Right ventricle myocardium superior (tissue), 1 donor: ENCODE measurements around the gene RPS6KA3. TPM values are rescaled to one million over a fixed set of nuclear protein-coding genes. Genes with fewer than 3 reads are reported as not detected.

Experiments used
- ATAC-seq: fragments of 200-7000 bp; cut with Tn5 transposase; one replicate; pipeline ENCODE4 v1.9.1; 2020; ENCODE audit warnings: mild to moderate bottlenecking; ENCODE audit not compliant: poor library complexity
- DNase-seq: peaks from one replicate; pipeline ENCODE4 v3.0.0-alpha.2; 2020
- intact Hi-C: fragments of 100-400 bp; cut with DNase I; formaldehyde crosslinking; loops from one replicate; pipeline ENCODE4 v1.11.2; 2022
- long read RNA-seq: library from polyadenylated mRNA; unstranded; transcript quantifications from one replicate; pipeline ENCODE4 v2.0.0, GENCODE V29; 2021
- total RNA-seq: library from RNA; stranded (reverse); fragmentation: NEBNext Ultra II Directional; extraction: Animal tissue kit (Norgen Biotek cat#: 25700); gene quantifications from one replicate; pipeline ENCODE4 v1.2.1, GENCODE V29; 2021
- donor health status: DM: no; HTN: yes; CAD: no; lungs with severe emphysema.

The RPS6KA3 gene
- 33.5 TPM for total RNA-seq
- long read RNA-seq, full-length matches to known transcripts = 61 of 73 reads
- long read RNA-seq, partial matches to known transcripts = 1 of 73 reads
- long read RNA-seq, other reads (novel, unspliced or antisense) = 11 of 73 reads

GRCh38 chrX:20266810-20267606, at the start of gene RPS6KA3:
Gene RPS6KA3 (minus strand): TSS chrX:20266909. CDS start chrX:20266632, 277 bp downstream.
- DNase-seq = peak; percentile 95
- ATAC-seq = peak; percentile 94
- intact Hi-C loops = loop anchor here (5.0 kb wide), 1 partner anchor 45 kb away; no protein-coding TSS in a partner anchor

- intact Hi-C loops = no loop called here
- DNase-seq = no peak
- no peak for ATAC-seq
Measured at GRCh38 chrX:20315140-20315539, 48.4 kb upstream of the RPS6KA3 start.

GRCh38 chrX:20313899-20314298, 47.2 kb upstream of the RPS6KA3 start:
- intact Hi-C loops = no loop called here
- ATAC-seq = no peak
- no peak for DNase-seq

GRCh38 chrX:20312018-20312417, 45.3 kb upstream of the RPS6KA3 start:
- DNase-seq (no peak), ATAC-seq (no peak)

GRCh38 chrX:20311505-20311904, 44.8 kb upstream of the RPS6KA3 start:
- intact Hi-C loops = no loop called here
- ATAC-seq = no peak

More at GRCh38 chrX:20312018-20312417, 45.3 kb upstream of the RPS6KA3 start:
- intact Hi-C loops = no loop called here

GRCh38 chrX:20309806-20310205, 43.1 kb upstream of the RPS6KA3 start:
- intact Hi-C loops = no loop called here
- ATAC-seq (no peak), DNase-seq (no peak)

More at GRCh38 chrX:20311505-20311904, 44.8 kb upstream of the RPS6KA3 start:
- DNase-seq = no peak

- no peak for DNase-seq
- intact Hi-C loops = no loop called here
- no peak for ATAC-seq
Measured at GRCh38 chrX:20306668-20307067, 40.0 kb upstream of the RPS6KA3 start.

- no peak for ATAC-seq
- intact Hi-C loops = no loop called here
- DNase-seq = no peak
Measured at GRCh38 chrX:20300822-20301221, 34.1 kb upstream of the RPS6KA3 start.

- intact Hi-C loops = no loop called here
- no peak for ATAC-seq
Measured at GRCh38 chrX:20294957-20295356, 28.2 kb upstream of the RPS6KA3 start.

GRCh38 chrX:20294284-20294683, 27.6 kb upstream of the RPS6KA3 start:
- ATAC-seq = no peak
- intact Hi-C loops = no loop called here
- no peak for DNase-seq

More at GRCh38 chrX:20294957-20295356, 28.2 kb upstream of the RPS6KA3 start:
- no peak for DNase-seq

GRCh38 chrX:20285511-20285910, 18.8 kb upstream of the RPS6KA3 start:
- no peak for DNase-seq
- intact Hi-C loops = no loop called here
- ATAC-seq = no peak

GRCh38 chrX:20284992-20285391, 18.3 kb upstream of the RPS6KA3 start:
- DNase-seq = no peak
- intact Hi-C loops = no loop called here
- no peak for ATAC-seq

GRCh38 chrX:20284444-20284843, 17.7 kb upstream of the RPS6KA3 start:
- DNase-seq = no peak
- no peak for ATAC-seq
- intact Hi-C loops = no loop called here

GRCh38 chrX:20280938-20281337, 14.2 kb upstream of the RPS6KA3 start:
- ATAC-seq = no peak
- no peak for DNase-seq
- intact Hi-C loops = no loop called here

- DNase-seq (no peak), ATAC-seq (no peak)
- intact Hi-C loops = no loop called here
Measured at GRCh38 chrX:20274121-20274520, 7.4 kb upstream of the RPS6KA3 start.

- intact Hi-C loops = no loop called here
- no peak for ATAC-seq
- no peak for DNase-seq
Measured at GRCh38 chrX:20271730-20272129, 5.0 kb upstream of the RPS6KA3 start.

GRCh38 chrX:20271186-20271585, 4.5 kb upstream of the RPS6KA3 start:
- DNase-seq = no peak
- intact Hi-C loops = no loop called here
- no peak for ATAC-seq

- intact Hi-C loops = no loop called here
- DNase-seq (no peak), ATAC-seq (no peak)
Measured at GRCh38 chrX:20270562-20270890, 3.8 kb upstream of the RPS6KA3 start.

GRCh38 chrX:20269848-20270561, 3.3 kb upstream of the RPS6KA3 start:
- DNase-seq = no peak
- intact Hi-C loops = loop anchor here (5.0 kb wide), 1 partner anchor 48 kb away; no protein-coding TSS in a partner anchor
- no peak for ATAC-seq
